GM12878 (cell line): ENCODE data around the gene OLFML2A. TPM values are rescaled to one million over a fixed set of nuclear protein-coding genes. Genes with fewer than 3 reads are reported as not detected.

Source experiments
- ATAC-seq: fragments of 200-7000 bp; cut with Tn5 transposase; 3 replicates; pipeline ENCODE4 v1.9.1; 2020; ENCODE audit warnings: mild to moderate bottlenecking, moderate library complexity
- BruUV-seq: library from RNA; stranded (reverse); fragments of 400-500 nt; replicated peaks from 2 replicates; lab custom pipeline; 2021; lab: Mats Ljungman, UMichigan
- CTCF ChIA-PET: fragments of 300-600 bp; sonication (Branson Sonifier 250); formaldehyde crosslinking; extraction: SDS; loops from one replicate; lab custom pipeline; 2021; ENCODE audit warnings: inconsistent platforms; lab: Yijun Ruan, JAX
- POLR2A ChIA-PET: fragments of 350-600 bp; formaldehyde crosslinking; extraction: SDS; loops from one replicate; lab custom pipeline; 2021; ENCODE audit warnings: inconsistent platforms; lab: Charles Lee
- RAD21 ChIA-PET: fragments of 300-600 bp; sonication (Branson Sonifier 250); formaldehyde crosslinking; loops from one replicate; lab custom pipeline; 2023; ENCODE audit warnings: antibody characterized with exemption; ENCODE audit not compliant: unreplicated experiment; lab: Charles Lee
- SMC1A ChIA-PET: fragments of 300-600 bp; sonication (Branson Sonifier 250); formaldehyde crosslinking; loops from one replicate; lab custom pipeline; 2023; ENCODE audit not compliant: unreplicated experiment, uncharacterized antibody; lab: Charles Lee
- DNase-seq: peaks from one replicate; pipeline ENCODE4 v3.0.0-alpha.2; 2011; ENCODE audit warnings: low read depth, low spot score
- FAIRE-seq: peaks from 3 replicates; lab custom pipeline; 2011; peaks lifted over from hg19 to GRCh38; lab: Jason Lieb, UNC
- H2AFZ ChIP-seq: 2 replicates; pipeline ENCODE4 v1.6.0; 2011; ENCODE audit warnings: low read depth, low read length, control low read depth; ENCODE audit not compliant: control insufficient read depth
- H3K27ac ChIP-seq: 2 replicates; pipeline ENCODE4 v1.5.1; 2011; ENCODE audit warnings: control low read depth; ENCODE audit not compliant: control insufficient read depth, insufficient read depth
- H3K27me3 ChIP-seq, 2 experiments: replicated peaks in 1 of 2; 2 replicates each; pipeline versions ENCODE4 v1.6.0 to v1.6.1; 2011; ENCODE audit warnings: low read length in 1 of 2; ENCODE audit not compliant: control insufficient read depth in 2 of 2, insufficient read depth in 2 of 2
- H3K36me3 ChIP-seq, 2 experiments: 2 replicates each; pipeline ENCODE4 v1.5.1; 2011; ENCODE audit warnings: low read length in 1 of 2; ENCODE audit not compliant: control insufficient read depth in 2 of 2, insufficient read depth in 2 of 2
- H3K4me1 ChIP-seq: 2 replicates; pipeline ENCODE4 v1.6.1; 2011; ENCODE audit warnings: mild to moderate bottlenecking, low read length, moderate library complexity, mixed read lengths; ENCODE audit not compliant: control insufficient read depth, insufficient read depth
- H3K4me2 ChIP-seq: 2 replicates; pipeline ENCODE4 v1.6.0; 2011; ENCODE audit warnings: control low read depth; ENCODE audit not compliant: control insufficient read depth, insufficient read depth
- H3K4me3 ChIP-seq: fragments of 200-600 bp; sonication (generic); 2 replicates; pipeline ENCODE4 v1.5.1; 2016
- H3K79me2 ChIP-seq: 2 replicates; pipeline ENCODE4 v1.6.0; 2011; ENCODE audit warnings: low read length; ENCODE audit not compliant: control insufficient read depth, insufficient read depth
- H3K9ac ChIP-seq: 2 replicates; pipeline ENCODE4 v1.8.0; 2011; ENCODE audit warnings: low read length, control low read depth, mixed read lengths; ENCODE audit not compliant: control insufficient read depth, insufficient read depth
- H3K9me3 ChIP-seq: replicated peaks from 3 replicates; pipeline ENCODE4 v1.5.1; 2011; ENCODE audit warnings: mild to moderate bottlenecking, low read length; ENCODE audit not compliant: control insufficient read depth, insufficient read depth
- H4K20me1 ChIP-seq: 2 replicates; pipeline ENCODE4 v1.6.0; 2011; ENCODE audit not compliant: control insufficient read depth, insufficient read depth
- CREB1 ChIP-seq: IDR thresholded peaks from 2 replicates; pipeline ENCODE4 v1.6.1; 2012; ENCODE audit warnings: low read depth, mild to moderate bottlenecking, inconsistent platforms
- MEF2B ChIP-seq: fragments of 450-650 bp; IDR thresholded peaks from 2 replicates; pipeline ENCODE4 v1.6.1; 2018; ENCODE audit warnings: mild to moderate bottlenecking, moderate library complexity; ENCODE audit not compliant: partially characterized antibody, poor library complexity, severe bottlenecking
- NR2F1 ChIP-seq: fragments of 450-650 bp; conservative IDR thresholded peaks from 2 replicates; pipeline ENCODE4 v1.6.1; 2017; ENCODE audit warnings: mild to moderate bottlenecking
- RAD21 ChIP-seq: IDR thresholded peaks from 2 replicates; pipeline ENCODE4 v1.6.1; 2011; ENCODE audit warnings: mild to moderate bottlenecking, low read depth, low read length, moderate library complexity; ENCODE audit not compliant: insufficient read depth
- SMAD1 ChIP-seq: fragments of 450-650 bp; IDR thresholded peaks from 2 replicates; pipeline ENCODE4 v1.6.1; 2018; ENCODE audit warnings: mild to moderate bottlenecking, low read depth; ENCODE audit not compliant: partially characterized antibody
- SMC3 ChIP-seq: IDR thresholded peaks from 2 replicates; pipeline ENCODE4 v1.6.1; 2011; ENCODE audit warnings: low read length, improper control_type of control experiment, borderline replicate concordance
- SREBF2 ChIP-seq: IDR thresholded peaks from 2 replicates; pipeline ENCODE4 v1.6.1; 2012; ENCODE audit warnings: mild to moderate bottlenecking, low read length
- WGBS: methylation state at CpG from one replicate; pipeline ENCODE4 v1.1.6; 2016; ENCODE audit warnings: low lambda C conversion rate; ENCODE audit not compliant: insufficient replicate concordance, insufficient coverage; ENCODE audit errors: missing lambda C conversion rate; 5-methylcytosine and 5-hydroxymethylcytosine counted together
- in situ Hi-C: fragments of 300-500 bp; cut with MboI; formaldehyde crosslinking; loops from 9 replicates; pipeline ENCODE4 v1.14.3; 2018; ENCODE audit warnings: mixed read lengths
- intact Hi-C: fragments of 100-400 bp; cut with micrococcal nuclease; formaldehyde crosslinking; loops from one replicate; pipeline ENCODE4 v1.14.2; 2022; ENCODE audit not compliant: unreplicated experiment
- polyA plus RNA-seq, 11 experiments: library from polyadenylated mRNA; depleted of rRNA in 4 of 11; unstranded in 6 of 11; stranded (reverse) in 5 of 11; fragments of >200 nt; fragmentation: Nextera tagmentation in 4 of 11; fragmentation: Illumina TruSeq in 1 of 11; extraction: Ambion mirVana in 4 of 11; extraction: Trizol in 1 of 11; gene quantifications; 1 replicate in 1 of 11; 2 replicates in 10 of 11; pipeline versions ENCODE4 v1.2.1 to v1.2.3, GENCODE V29; 2011 to 2016; ENCODE audit warnings: inconsistent platforms in 2 of 11, missing spikeins in 2 of 11, low read depth in 1 of 11
- total RNA-seq, 4 experiments: library from RNA; depleted of rRNA in 3 of 4; stranded (reverse); fragments of >200 nt in 3 of 4; fragmentation: Illumina TruSeq in 1 of 4; extraction: Trizol in 1 of 4; gene quantifications; 2 replicates each; pipeline versions ENCODE4 v1.2.1 to v1.2.3, GENCODE V29; 2013 to 2021
- TF ChIP-seq, protein P1 (sequence below), 3 experiments: IDR thresholded peaks in 2 of 3; conservative IDR thresholded peaks in 1 of 3; 2 replicates each; pipeline ENCODE4 v1.5.1; 2011; ENCODE audit warnings: low read depth in 3 of 3, low read length in 3 of 3, mild to moderate bottlenecking in 3 of 3, control low read depth in 2 of 3, moderate library complexity in 2 of 3, inconsistent platforms in 1 of 3, mixed read lengths in 1 of 3; ENCODE audit not compliant: control insufficient read depth in 2 of 3, insufficient read depth in 1 of 3; ENCODE audit errors: extremely low read depth in 1 of 3
- TF ChIP-seq, protein P2 (sequence below): fragments of 450-650 bp; IDR thresholded peaks from 2 replicates; pipeline ENCODE4 v1.6.1; 2017; ENCODE audit warnings: borderline replicate concordance
- TF ChIP-seq, protein P3 (sequence below): fragments of 450-650 bp; formaldehyde crosslinking; IDR thresholded peaks from 2 replicates; pipeline ENCODE4 v1.4.0; 2022; ENCODE audit warnings: mild to moderate bottlenecking, moderate library complexity

OLFML2A gene
- total and polyA plus RNA-seq, 10 of the 15 experiments (the other 5 are each of a cell fraction or from before 2014, with no cell fraction given): 0.02 to 0.13 (median 0.10) TPM; not detected in 4

DNA sequence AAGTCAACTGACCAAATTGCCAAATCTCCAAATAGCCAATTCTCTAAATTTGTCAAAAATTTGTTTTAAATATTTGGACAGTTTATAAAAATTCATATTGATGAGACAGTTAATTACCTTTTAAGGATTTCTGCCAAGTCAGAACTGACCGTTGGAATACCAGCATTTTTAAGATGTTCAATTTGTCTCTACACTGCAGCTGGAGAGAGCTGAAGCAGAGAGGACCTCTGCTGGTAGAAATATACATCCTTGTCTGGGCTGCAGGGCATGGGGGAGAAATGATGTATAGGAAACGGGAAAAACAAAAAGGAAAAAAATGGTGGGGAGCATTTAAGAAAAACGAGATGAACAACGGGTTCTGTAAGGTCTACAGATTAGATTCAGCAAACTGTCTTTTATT is 22.6 kb upstream of the OLFML2A start:
- H3K4me1 ChIP-seq: peaks cover 14% of the 10 kb centered on the region
- no peak overlapping the region for H3K27ac ChIP-seq
- H3K9me3 ChIP-seq: no peaks in the 10 kb centered on the region
- H3K79me2 ChIP-seq: peaks cover 19% of the 10 kb centered on the region
- ChIA-PET RAD21 (interaction anchor here (1.2 kb wide), 1 partner anchor 137 kb away, joined by 4 read pairs; no protein-coding TSS in a partner anchor), SMC1A (interaction anchor here (0.8 to 1.8 kb wide), 4 partner anchors 10 to 137 kb away, joined by 3 to 7 read pairs (median 4); no protein-coding TSS in a partner anchor), CTCF (interaction anchor here (0.7 to 13.9 kb wide), 6 partner anchors 10 to 138 kb away, joined by 3 to 181 read pairs (median 4); partner anchors contain the start of gene NR6A1), POLR2A (no interaction called here)
- TF ChIP-seq, protein P1, sequence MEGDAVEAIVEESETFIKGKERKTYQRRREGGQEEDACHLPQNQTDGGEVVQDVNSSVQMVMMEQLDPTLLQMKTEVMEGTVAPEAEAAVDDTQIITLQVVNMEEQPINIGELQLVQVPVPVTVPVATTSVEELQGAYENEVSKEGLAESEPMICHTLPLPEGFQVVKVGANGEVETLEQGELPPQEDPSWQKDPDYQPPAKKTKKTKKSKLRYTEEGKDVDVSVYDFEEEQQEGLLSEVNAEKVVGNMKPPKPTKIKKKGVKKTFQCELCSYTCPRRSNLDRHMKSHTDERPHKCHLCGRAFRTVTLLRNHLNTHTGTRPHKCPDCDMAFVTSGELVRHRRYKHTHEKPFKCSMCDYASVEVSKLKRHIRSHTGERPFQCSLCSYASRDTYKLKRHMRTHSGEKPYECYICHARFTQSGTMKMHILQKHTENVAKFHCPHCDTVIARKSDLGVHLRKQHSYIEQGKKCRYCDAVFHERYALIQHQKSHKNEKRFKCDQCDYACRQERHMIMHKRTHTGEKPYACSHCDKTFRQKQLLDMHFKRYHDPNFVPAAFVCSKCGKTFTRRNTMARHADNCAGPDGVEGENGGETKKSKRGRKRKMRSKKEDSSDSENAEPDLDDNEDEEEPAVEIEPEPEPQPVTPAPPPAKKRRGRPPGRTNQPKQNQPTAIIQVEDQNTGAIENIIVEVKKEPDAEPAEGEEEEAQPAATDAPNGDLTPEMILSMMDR (IDR thresholded peaks at IDR 0.05 in 2 of 3, conservative IDR thresholded peaks at IDR 0.05 in 1 of 3; ENCODE audit: control insufficient read depth in 2 of 3, extremely low read depth in 1 of 3, insufficient read depth in 1 of 3, low read depth in 3 of 3, low read length in 3 of 3): peak; percentile 10 to 41 (median 12); a peak in 3 of 6 replicates
- no peak for TF ChIP-seq CREB1
- TF ChIP-seq, protein P2, sequence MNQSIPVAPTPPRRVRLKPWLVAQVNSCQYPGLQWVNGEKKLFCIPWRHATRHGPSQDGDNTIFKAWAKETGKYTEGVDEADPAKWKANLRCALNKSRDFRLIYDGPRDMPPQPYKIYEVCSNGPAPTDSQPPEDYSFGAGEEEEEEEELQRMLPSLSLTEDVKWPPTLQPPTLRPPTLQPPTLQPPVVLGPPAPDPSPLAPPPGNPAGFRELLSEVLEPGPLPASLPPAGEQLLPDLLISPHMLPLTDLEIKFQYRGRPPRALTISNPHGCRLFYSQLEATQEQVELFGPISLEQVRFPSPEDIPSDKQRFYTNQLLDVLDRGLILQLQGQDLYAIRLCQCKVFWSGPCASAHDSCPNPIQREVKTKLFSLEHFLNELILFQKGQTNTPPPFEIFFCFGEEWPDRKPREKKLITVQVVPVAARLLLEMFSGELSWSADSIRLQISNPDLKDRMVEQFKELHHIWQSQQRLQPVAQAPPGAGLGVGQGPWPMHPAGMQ: no peak
- TF ChIP-seq NR2F1: no peak
- no peak for TF ChIP-seq SREBF2
- TF ChIP-seq RAD21: peak; percentile 57
- TF ChIP-seq MEF2B: no peak
- TF ChIP-seq SMAD1: no peak
- no peak; the same call in 1 of the 2 replicates for TF ChIP-seq SMC3
- TF ChIP-seq, protein P3, sequence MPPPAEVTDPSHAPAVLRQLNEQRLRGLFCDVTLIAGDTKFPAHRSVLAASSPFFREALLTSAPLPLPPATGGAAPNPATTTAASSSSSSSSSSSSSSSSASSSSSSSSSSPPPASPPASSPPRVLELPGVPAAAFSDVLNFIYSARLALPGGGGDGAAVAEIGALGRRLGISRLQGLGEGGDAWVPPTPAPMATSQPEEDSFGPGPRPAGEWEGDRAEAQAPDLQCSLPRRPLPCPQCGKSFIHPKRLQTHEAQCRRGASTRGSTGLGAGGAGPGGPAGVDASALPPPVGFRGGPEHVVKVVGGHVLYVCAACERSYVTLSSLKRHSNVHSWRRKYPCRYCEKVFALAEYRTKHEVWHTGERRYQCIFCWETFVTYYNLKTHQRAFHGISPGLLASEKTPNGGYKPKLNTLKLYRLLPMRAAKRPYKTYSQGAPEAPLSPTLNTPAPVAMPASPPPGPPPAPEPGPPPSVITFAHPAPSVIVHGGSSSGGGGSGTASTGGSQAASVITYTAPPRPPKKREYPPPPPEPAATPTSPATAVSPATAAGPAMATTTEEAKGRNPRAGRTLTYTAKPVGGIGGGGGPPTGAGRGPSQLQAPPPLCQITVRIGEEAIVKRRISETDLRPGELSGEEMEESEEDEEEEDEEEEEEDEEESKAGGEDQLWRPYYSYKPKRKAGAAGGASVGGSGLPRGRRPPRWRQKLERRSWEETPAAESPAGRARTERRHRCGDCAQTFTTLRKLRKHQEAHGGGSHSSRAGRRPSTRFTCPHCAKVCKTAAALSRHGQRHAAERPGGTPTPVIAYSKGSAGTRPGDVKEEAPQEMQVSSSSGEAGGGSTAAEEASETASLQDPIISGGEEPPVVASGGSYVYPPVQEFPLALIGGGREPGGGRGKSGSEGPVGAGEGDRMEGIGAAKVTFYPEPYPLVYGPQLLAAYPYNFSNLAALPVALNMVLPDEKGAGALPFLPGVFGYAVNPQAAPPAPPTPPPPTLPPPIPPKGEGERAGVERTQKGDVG (CRISPR knock-in tag): no peak
- no TSS peak for BruUV-seq
- H3K4me3 ChIP-seq: no peak overlapping the region
- WGBS: 70% methylated on average over 4 of the region's 4 CpGs
- no peaks in the 10 kb centered on the region for H4K20me1 ChIP-seq
- intact Hi-C loops: loop anchor here (5.0 kb wide), 1 partner anchor 37 kb away; no protein-coding TSS in a partner anchor
- no peak overlapping the region for H3K4me2 ChIP-seq
- H3K36me3 ChIP-seq: no peaks in the 10 kb centered on the region
- no peaks in the 10 kb centered on the region for H3K27me3 ChIP-seq
- no peak overlapping the region for H3K9ac ChIP-seq
- H2AFZ ChIP-seq: no peak overlapping the region
- no peak for FAIRE-seq
- in situ Hi-C loops: no loop called here
- no peak for DNase-seq
- peak; percentile 50; the same call in 1 of the 3 replicates for ATAC-seq
